ENCODE measurements around the gene PALM.

Gene PALM

GRCh38 chr19:674282-675151 lies 34.2 kb upstream of the PALM start:
- TF ChIP-seq SNAI2 (CRISPR knock-in tag; IDR thresholded peaks at IDR 0.05) (no peak), OSR1 (CRISPR knock-in tag; IDR thresholded peaks at IDR 0.05) (no peak)
- TF ChIP-seq, protein P1, sequence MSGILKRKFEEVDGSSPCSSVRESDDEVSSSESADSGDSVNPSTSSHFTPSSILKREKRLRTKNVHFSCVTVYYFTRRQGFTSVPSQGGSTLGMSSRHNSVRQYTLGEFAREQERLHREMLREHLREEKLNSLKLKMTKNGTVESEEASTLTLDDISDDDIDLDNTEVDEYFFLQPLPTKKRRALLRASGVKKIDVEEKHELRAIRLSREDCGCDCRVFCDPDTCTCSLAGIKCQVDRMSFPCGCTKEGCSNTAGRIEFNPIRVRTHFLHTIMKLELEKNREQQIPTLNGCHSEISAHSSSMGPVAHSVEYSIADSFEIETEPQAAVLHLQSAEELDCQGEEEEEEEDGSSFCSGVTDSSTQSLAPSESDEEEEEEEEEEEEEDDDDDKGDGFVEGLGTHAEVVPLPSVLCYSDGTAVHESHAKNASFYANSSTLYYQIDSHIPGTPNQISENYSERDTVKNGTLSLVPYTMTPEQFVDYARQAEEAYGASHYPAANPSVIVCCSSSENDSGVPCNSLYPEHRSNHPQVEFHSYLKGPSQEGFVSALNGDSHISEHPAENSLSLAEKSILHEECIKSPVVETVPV (CRISPR knock-in tag; IDR thresholded peaks at IDR 0.05) = no peak
- TF ChIP-seq, protein P2, sequence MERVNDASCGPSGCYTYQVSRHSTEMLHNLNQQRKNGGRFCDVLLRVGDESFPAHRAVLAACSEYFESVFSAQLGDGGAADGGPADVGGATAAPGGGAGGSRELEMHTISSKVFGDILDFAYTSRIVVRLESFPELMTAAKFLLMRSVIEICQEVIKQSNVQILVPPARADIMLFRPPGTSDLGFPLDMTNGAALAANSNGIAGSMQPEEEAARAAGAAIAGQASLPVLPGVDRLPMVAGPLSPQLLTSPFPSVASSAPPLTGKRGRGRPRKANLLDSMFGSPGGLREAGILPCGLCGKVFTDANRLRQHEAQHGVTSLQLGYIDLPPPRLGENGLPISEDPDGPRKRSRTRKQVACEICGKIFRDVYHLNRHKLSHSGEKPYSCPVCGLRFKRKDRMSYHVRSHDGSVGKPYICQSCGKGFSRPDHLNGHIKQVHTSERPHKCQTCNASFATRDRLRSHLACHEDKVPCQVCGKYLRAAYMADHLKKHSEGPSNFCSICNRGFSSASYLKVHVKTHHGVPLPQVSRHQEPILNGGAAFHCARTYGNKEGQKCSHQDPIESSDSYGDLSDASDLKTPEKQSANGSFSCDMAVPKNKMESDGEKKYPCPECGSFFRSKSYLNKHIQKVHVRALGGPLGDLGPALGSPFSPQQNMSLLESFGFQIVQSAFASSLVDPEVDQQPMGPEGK (CRISPR knock-in tag; IDR thresholded peaks at IDR 0.05; ENCODE audit: borderline replicate concordance) = no peak
- ATAC-seq = no peak

- ATAC-seq = no peak
- TF ChIP-seq SNAI2 (CRISPR knock-in tag; IDR thresholded peaks at IDR 0.05) = no peak
- no peak for TF ChIP-seq ARNTL (CRISPR knock-in tag; IDR thresholded peaks at IDR 0.05; ENCODE audit: borderline replicate concordance, low read depth)
- TF ChIP-seq, protein P3, sequence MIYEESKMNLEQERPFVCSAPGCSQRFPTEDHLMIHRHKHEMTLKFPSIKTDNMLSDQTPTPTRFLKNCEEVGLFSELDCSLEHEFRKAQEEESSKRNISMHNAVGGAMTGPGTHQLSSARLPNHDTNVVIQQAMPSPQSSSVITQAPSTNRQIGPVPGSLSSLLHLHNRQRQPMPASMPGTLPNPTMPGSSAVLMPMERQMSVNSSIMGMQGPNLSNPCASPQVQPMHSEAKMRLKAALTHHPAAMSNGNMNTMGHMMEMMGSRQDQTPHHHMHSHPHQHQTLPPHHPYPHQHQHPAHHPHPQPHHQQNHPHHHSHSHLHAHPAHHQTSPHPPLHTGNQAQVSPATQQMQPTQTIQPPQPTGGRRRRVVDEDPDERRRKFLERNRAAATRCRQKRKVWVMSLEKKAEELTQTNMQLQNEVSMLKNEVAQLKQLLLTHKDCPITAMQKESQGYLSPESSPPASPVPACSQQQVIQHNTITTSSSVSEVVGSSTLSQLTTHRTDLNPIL (CRISPR knock-in tag; IDR thresholded peaks at IDR 0.05; ENCODE audit: low read depth) = no peak
- TF ChIP-seq, protein P4, sequence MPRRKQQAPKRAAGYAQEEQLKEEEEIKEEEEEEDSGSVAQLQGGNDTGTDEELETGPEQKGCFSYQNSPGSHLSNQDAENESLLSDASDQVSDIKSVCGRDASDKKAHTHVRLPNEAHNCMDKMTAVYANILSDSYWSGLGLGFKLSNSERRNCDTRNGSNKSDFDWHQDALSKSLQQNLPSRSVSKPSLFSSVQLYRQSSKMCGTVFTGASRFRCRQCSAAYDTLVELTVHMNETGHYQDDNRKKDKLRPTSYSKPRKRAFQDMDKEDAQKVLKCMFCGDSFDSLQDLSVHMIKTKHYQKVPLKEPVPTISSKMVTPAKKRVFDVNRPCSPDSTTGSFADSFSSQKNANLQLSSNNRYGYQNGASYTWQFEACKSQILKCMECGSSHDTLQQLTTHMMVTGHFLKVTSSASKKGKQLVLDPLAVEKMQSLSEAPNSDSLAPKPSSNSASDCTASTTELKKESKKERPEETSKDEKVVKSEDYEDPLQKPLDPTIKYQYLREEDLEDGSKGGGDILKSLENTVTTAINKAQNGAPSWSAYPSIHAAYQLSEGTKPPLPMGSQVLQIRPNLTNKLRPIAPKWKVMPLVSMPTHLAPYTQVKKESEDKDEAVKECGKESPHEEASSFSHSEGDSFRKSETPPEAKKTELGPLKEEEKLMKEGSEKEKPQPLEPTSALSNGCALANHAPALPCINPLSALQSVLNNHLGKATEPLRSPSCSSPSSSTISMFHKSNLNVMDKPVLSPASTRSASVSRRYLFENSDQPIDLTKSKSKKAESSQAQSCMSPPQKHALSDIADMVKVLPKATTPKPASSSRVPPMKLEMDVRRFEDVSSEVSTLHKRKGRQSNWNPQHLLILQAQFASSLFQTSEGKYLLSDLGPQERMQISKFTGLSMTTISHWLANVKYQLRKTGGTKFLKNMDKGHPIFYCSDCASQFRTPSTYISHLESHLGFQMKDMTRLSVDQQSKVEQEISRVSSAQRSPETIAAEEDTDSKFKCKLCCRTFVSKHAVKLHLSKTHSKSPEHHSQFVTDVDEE (CRISPR knock-in tag; IDR thresholded peaks at IDR 0.05) = no peak
- no peak for TF ChIP-seq TOX (CRISPR knock-in tag; IDR thresholded peaks at IDR 0.05; ENCODE audit: borderline replicate concordance)
- no peak for TF ChIP-seq ZNF8 (CRISPR knock-in tag; IDR thresholded peaks at IDR 0.05)
Observed at GRCh38 chr19:676007-676338, 32.8 kb upstream of the PALM start.

GRCh38 chr19:676339-677105 lies 32.2 kb upstream of the PALM start, which contains the start of gene FSTL3:
Gene FSTL3 (plus strand): TSS chr19:676392. CDS start chr19:676424, 32 bp downstream.
- no peak for ATAC-seq
- TF ChIP-seq ZFP30 (CRISPR knock-in tag; IDR thresholded peaks at IDR 0.05) (no peak), ESRRG (CRISPR knock-in tag; IDR thresholded peaks at IDR 0.05) (no peak), ARNTL (CRISPR knock-in tag; IDR thresholded peaks at IDR 0.05; ENCODE audit: borderline replicate concordance, low read depth) (no peak), ZNF565 (CRISPR knock-in tag; conservative IDR thresholded peaks at IDR 0.05; ENCODE audit: low read depth) (no peak), GLIS3 (CRISPR knock-in tag; IDR thresholded peaks at IDR 0.05) (no peak), ZC3H10 (CRISPR knock-in tag; IDR thresholded peaks at IDR 0.05) (no peak), PPARA (CRISPR knock-in tag; IDR thresholded peaks at IDR 0.05; ENCODE audit: borderline replicate concordance) (no peak), POU6F1 (CRISPR knock-in tag; IDR thresholded peaks at IDR 0.05; ENCODE audit: borderline replicate concordance, low read depth) (no peak), ZNF8 (CRISPR knock-in tag; IDR thresholded peaks at IDR 0.05) (no peak), RARB (CRISPR knock-in tag; IDR thresholded peaks at IDR 0.05) (no peak), ZNF70 (CRISPR knock-in tag; IDR thresholded peaks at IDR 0.05) (no peak), OSR1 (CRISPR knock-in tag; IDR thresholded peaks at IDR 0.05) (no peak), ZFP3 (CRISPR knock-in tag; IDR thresholded peaks at IDR 0.05) (no peak)
- TF ChIP-seq, protein P1 (CRISPR knock-in tag; IDR thresholded peaks at IDR 0.05) = no peak
- TF ChIP-seq, protein P4 (CRISPR knock-in tag; IDR thresholded peaks at IDR 0.05) = no peak
- TF ChIP-seq, protein P3 (CRISPR knock-in tag; IDR thresholded peaks at IDR 0.05; ENCODE audit: low read depth) = no peak

Measured in SK-N-SH treated with all-trans-retinoic acid at 6 μM for 48 hours (cell line).